HG03108 (cell line): ENCODE measurements around the gene ZNF81.
"Not testable (repeated sequence)": the region's sequence is repeated elsewhere in the genome, so short reads cannot be mapped to it uniquely, and the experiment has no call there.

ENCODE experiments used
- ATAC-seq: cut with Tn5 transposase; IDR thresholded peaks from one replicate; pipeline ENCODE4 v1.9.1; 2021; ENCODE audit warnings: moderate library complexity; ENCODE audit not compliant: unreplicated experiment

ZNF81 gene

DNA sequence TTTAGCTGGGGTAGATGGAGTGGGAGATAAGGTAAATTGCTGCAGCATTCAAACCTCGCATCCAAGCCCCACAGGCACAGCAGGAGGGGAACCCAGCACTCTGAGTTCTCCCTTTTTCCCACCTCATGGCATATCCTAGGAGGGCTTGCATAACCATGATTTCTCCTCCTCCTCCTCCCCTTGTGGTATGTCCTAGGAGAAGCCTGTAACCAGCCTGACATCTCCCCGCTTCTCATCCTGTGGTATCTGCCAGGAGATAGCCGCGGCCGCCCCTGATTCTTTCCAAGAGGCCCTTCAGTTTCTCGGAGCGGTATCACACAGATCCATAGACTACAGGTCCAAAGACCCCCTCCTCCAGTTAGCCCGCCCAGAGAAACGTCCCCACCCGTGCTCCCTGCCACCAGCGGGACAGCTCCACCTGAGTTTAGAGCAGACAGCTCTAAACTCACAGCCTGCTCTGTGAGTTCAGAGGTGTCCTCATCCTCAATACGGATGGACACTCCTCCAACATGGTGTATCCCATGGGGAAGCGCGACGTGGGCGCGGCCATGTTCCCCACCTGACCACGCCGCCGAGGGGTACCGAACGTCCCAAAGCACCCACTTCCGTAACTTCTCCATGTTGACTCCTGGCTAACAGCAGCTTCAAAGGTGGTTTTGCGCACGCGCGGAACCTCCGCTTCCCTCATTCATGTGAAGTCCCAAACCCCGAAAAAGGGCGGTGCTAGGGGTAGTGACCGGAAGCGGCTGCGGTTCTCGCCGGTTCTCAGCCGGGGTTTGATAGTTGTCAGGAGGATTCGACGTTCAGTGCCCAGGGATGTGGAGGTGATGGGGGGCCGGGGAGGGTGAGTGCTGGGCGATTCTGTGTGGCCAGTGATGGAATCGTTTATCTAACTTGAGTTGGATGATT, at the start of gene ZNF81:
TSS of gene ZNF81 (plus strand) at position 739 of the 909 bp plus-strand sequence. CDS start 9,366 bp downstream, outside the sequence.
- peak; percentile 74 for ATAC-seq

DNA sequence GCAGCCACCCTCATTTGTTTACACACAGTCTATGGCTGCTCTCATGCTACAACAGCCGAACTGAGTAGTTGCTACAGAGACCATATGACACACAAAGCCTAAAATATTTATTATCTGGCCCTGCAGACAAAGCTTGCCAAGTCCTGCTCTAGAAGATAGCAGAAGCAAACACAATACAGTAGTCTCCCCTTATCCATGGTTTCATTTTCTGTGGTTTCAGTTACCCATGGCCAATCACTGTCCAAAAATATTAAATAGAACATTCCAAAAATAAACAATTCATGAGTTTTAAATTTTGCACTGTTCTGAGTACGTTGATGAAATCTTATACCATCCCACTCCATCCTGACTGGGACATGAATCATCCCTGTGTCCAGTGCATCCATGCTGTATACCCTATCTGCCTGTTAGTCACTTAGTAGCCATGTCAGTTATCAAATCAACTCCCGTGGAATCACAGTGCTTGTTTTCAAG, 40.2 kb upstream of the ZNF81 start:
- ATAC-seq = no peak

DNA sequence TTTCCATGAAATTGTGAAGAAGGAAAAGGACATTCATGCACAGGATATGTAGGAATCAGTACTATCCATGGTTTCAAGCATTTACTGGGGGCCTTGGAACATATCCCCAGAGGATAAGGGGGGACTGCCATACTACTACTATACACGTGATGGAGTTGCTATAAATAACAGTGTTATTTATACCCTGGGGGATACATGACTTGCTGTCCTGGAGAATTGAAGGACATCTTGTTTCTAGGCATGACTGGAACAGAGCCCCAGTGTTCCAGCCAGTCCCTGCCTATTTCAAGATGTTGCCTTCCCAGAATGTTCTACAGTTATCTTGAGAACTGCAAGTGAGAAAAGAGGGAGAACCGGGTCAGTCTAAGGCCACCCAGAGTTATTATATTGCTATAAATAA, 39.6 kb upstream of the ZNF81 start:
- no peak for ATAC-seq

DNA sequence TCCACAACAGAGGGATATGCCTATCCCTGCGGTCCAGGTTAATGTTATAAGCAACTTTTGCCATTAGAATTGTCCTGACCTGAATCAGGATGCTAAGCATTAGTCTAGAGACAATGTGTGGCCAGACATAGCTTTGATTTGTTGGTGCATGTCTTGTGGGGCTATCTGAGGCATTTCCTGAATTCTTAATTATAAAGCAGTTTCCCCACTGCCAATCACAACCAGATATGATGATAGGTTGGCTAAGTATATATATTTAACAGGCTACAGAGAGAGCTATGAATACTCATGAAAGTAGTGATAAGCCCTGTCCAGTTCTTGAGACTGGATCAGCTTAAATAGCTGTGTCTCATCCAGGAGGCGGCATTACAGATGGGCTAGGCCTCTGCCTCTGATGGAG, 37.8 kb upstream of the ZNF81 start:
- ATAC-seq = no peak

- no peak for ATAC-seq
Observed at GRCh38 chrX:47802589-47802988, 34.1 kb upstream of the ZNF81 start.

DNA sequence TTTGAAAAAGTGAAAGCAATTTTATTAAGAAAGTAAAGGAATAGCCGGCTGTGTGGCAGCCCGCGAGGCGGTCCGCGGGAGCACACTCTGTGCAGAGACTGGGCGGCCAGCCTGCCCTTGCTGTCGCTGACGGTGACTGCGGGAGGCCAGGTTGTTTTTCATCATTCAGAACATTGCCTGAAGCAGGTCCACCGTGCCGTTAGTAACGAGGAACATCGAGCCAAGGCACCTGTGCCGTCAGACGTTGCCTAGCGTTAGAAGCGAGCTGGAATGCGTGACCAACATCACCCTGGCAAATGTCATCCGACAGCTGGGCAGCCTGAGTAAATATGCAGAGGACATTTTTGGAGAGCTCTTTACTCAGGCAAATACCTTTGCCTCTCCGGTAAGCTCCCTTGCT, 33.6 kb upstream of the ZNF81 start:
- ATAC-seq = not testable (repeated sequence)

DNA sequence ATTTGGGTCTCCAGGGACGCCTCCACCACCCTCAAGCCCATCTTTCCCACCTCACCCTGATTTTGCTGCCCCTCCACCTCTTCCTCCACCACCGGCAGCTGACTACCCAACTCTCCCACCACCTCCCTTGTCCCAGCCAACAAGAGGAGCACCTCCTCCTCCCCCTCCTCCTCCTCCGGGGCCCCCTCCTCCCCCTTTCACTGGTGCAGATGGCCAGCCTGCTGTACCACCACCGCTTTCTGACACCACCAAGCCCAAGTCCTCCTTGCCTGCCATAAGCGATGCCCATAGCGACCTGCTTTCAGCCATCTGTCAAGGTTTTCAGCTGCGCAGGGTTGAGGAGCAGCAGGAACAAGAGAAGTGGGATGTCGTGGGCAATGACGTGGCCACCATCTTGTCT, 32.4 kb upstream of the ZNF81 start:
- ATAC-seq = no peak

DNA sequence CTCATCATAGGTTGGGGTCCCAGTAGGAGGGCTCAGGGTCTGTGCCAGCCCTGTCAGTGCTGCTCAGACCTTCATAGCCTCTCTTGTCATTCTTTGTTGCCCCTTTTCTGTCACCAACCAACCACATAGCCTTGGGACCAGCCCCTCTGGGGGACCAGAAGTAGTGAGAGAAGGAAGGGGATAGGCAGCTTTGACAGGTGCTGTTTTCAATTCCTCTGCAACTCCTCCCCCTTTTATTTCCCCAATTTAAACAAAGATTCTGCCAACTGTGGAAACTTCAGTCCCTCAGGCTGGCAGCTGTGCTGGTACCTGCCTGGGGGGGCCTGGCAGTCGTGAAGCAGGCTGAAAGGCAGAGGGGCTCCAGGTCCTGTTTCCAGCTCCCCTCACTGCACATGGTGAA, 30.9 kb upstream of the ZNF81 start:
- not testable (repeated sequence) for ATAC-seq

DNA sequence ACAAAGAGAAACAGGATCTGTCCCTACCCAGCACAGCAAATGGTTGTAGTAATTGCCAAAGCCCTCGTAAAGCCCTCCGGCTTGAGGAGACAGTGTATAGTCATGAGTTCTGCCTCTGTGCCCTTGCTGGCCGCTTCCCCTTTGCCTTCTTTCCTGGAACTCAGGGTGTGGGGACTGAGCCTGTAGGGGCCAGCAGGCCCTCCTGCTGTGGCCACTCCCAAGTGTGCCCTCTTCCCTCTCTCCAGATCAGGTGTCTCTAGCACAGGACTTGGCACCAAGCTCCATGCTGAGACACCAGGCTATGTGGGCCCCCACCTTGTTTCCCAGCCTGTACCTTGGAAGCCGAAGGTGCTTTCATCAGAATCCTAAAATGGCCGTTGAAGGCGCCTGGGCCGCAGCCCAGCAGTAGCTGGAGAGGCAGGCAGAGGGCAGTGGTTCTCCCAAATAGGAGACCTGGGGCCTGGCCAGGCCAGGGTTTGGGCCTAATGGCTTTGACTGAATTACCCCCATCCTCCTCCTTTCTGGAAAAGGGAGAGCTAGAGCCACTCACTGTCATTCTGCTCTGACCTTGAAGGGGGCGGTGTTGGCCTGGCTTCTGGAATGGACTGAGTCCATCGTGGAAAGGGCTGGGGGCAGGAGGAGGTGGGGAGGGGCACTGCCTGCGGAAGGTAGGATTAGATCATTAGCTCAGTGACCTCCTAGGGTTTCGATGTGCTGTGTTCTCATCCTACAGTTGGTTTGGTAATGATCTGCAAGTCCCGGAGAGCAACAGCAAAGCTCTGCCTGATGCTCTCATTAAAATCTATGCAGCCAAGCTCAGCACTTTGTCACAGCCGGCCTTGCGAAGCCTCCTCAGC, 30.1 kb upstream of the ZNF81 start:
- ATAC-seq = not testable (repeated sequence)

DNA sequence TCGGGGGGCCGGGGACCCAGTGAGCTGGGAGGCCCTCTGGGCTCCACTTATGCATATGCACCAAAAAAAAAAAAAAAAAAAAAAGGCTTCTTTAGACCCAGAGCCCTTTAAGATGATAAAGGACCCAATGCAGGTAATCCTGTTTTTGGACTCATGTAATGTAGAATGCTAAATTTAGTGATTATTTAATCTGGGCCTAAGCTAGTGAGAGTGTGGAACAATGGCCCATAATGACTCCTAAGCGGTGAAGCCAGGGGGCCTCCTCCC, 29.5 kb upstream of the ZNF81 start:
- ATAC-seq = not testable (repeated sequence)

DNA sequence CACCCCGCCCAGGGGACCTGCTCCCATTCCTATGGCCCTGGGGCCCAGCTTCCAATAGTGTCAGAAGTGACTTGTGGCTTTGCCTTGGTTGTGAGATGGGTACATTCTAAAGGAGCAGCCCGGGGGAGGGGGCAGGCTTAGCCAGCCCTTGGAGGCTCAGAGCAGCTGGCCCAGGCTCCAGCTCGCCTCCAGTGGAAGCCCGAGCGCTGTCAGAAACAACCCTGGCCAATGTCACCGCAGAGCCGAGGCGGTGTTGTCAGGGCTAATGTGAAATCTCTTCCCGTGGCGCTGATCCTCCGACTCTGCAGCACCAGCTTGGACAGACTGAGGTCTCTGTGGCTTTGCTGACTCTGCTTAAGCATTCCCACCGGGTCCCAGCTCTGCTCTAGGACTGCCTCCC, 29.2 kb upstream of the ZNF81 start:
- no peak for ATAC-seq

- ATAC-seq = no peak
Observed at GRCh38 chrX:47808904-47809788, 27.6 kb upstream of the ZNF81 start.

DNA sequence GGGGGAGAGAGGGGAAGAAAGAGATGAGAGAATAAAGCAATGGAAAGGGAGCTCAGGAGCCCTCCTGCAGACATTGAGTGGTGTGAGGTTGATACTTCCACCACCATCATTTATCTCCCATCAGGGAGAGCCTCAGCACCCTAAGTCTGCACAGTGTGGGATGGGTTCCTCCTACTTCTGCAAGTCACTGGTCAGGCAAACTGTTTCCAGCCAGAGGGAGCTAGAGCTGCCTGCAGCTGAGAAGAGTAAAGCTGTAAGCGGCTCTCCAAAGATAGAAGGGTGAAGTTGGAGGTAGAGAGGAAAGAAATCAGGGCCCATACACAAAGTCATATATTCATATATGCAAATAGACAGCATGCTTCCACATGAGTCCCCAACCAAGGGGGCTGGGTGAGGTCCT, 21.9 kb upstream of the ZNF81 start:
- no peak for ATAC-seq

- no peak for ATAC-seq
Observed at GRCh38 chrX:47815901-47816845, 20.5 kb upstream of the ZNF81 start.

DNA sequence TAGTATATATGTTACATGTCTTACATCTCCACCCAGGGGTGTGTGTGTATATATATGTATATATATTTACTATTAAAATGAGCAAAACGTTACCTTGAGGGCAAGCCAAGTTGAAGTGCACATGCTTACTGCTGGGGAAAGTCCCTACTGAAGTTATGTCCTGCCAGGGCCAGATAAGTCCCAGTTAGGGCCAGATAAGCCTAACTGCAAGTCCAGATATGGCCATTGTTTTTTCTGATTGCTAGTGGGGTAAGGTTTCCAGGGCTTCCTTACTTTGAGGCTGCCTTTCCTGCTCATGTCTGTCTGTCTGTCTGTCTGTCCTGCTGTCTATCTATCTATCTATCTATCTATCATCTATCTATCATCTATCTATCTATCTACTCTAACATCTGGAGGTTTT, 19.3 kb upstream of the ZNF81 start:
- no peak for ATAC-seq

- ATAC-seq = no peak
Observed at GRCh38 chrX:47817897-47818296, 18.8 kb upstream of the ZNF81 start.

DNA sequence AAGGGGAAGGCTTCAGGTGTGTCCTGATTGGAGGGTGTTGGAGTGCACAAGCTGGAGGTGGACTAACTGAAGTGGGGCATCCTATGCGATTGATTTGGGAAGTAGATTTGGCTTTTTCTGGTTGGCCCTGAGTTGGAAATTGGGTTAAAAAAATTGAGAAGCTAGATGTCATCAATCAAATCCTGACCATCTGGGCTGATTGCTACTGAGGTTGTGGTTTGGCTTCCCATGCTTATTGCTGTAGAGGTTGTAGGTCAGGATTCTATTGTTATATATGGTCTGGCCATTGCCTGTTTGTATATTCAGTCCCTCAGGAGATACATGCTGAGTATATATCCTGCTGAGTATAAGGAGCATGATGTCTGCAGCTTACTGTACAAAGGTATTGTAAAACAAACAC, 7.7 kb upstream of the ZNF81 start:
- ATAC-seq = no peak

DNA sequence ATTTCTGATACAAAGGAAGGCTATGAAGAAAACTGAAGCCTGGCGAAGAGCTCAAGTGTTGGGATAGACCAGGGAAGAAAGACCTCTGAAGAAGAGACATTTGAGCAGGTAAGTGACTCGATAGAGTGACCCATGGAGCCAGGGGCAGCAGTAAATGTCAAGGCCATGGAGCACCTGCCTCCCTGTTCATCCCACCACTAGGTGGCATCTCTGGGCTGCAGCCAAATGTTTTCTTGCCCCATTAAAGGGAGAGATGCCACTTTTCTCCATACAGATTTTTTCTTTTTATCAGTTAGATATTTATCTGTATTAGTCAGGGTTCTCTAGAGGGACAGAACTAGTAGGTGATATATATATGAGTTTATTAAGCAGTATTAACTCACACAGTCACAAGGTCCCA, 4.9 kb upstream of the ZNF81 start:
- no peak for ATAC-seq

DNA sequence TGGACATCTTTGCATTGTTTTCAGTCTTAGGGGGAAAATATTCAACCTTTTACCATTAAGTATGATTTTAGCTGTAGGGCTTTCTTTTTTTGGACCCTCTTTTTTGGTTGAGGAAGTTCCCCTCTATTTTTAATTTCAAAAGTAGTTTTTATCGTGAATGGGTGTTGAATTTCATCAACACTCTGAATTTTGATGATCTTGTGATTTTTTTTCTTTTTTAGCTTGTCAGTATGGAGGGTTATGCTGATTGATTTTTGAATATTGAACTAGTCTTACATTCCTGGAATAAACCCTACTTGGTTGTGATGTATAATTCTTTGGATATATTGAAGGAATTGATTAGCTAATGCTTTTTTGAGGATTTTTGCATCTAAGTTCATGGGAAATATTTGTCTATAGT, 1.7 kb downstream of the ZNF81 start:
- no peak for ATAC-seq

GRCh38 chrX:47840111-47840510, 3.4 kb downstream of the ZNF81 start:
- no peak for ATAC-seq
